22Rv1 (cell line): ENCODE results near the gene SREBF1.

Source experiments
- ZFX ChIP-seq: fragments of 450-650 bp; IDR thresholded peaks from 2 replicates; pipeline ENCODE4 v1.6.1; 2017; ENCODE audit warnings: antibody characterized with exemption, borderline replicate concordance
- TF ChIP-seq, protein P1 (sequence below): fragments of 450-650 bp; IDR thresholded peaks from 2 replicates; pipeline ENCODE4 v1.5.1; 2017; ENCODE audit warnings: mild to moderate bottlenecking

GRCh38 chr17:17886226-17886625 is 49.4 kb upstream of the SREBF1 start:
- TF ChIP-seq, protein P1, sequence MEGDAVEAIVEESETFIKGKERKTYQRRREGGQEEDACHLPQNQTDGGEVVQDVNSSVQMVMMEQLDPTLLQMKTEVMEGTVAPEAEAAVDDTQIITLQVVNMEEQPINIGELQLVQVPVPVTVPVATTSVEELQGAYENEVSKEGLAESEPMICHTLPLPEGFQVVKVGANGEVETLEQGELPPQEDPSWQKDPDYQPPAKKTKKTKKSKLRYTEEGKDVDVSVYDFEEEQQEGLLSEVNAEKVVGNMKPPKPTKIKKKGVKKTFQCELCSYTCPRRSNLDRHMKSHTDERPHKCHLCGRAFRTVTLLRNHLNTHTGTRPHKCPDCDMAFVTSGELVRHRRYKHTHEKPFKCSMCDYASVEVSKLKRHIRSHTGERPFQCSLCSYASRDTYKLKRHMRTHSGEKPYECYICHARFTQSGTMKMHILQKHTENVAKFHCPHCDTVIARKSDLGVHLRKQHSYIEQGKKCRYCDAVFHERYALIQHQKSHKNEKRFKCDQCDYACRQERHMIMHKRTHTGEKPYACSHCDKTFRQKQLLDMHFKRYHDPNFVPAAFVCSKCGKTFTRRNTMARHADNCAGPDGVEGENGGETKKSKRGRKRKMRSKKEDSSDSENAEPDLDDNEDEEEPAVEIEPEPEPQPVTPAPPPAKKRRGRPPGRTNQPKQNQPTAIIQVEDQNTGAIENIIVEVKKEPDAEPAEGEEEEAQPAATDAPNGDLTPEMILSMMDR = no peak
- no peak for TF ChIP-seq ZFX
